Measurements from ENCODE around the gene AHSA1.

DNA sequence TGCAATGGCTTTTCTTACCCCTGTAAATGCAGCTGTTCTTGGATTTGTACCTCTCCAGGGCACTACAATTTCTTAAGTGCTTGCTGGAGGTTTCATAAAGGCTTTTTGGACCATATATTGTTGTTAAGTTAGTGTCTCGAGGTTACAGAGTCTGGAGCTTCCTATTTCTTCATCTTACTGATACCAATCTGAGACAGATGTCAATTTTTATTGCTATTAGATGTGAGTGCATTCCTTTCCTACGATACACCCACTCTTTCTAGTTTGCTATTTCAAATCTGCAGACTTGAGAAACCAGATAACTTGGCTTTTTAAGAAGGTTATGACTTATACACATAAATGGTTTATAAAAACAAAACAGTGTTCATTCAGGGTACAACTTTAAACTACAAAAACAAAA, 36.7 kb upstream of the AHSA1 start:
- TF ChIP-seq TAF1 (IDR thresholded peaks at IDR 0.05; ENCODE audit: borderline replicate concordance, insufficient read depth, low read length) (no peak), POLR2AphosphoS5 (IDR thresholded peaks at IDR 0.05; ENCODE audit: low read depth, low read length) (no peak)
